ENCODE data around the gene MPP2.

- TF ChIP-seq EZH2phosphoT487 (IDR thresholded peaks at IDR 0.05; ENCODE audit: borderline replicate concordance) (no peak), CTCF (conservative IDR thresholded peaks at IDR 0.05; ENCODE audit: low read length) (no peak)
Observed at GRCh38 chr17:43900183-43900857, 7.0 kb downstream of the MPP2 start.

Measured in Loucy (cell line).